ENCODE measurements around the gene PITPNC1. TPM values are rescaled to one million over a fixed set of nuclear protein-coding genes. Genes with fewer than 3 reads are reported as not detected.

Gene PITPNC1
- total and polyA plus RNA-seq, 12 donors = 6.6 to 28.0 (median 11.5) TPM

DNA sequence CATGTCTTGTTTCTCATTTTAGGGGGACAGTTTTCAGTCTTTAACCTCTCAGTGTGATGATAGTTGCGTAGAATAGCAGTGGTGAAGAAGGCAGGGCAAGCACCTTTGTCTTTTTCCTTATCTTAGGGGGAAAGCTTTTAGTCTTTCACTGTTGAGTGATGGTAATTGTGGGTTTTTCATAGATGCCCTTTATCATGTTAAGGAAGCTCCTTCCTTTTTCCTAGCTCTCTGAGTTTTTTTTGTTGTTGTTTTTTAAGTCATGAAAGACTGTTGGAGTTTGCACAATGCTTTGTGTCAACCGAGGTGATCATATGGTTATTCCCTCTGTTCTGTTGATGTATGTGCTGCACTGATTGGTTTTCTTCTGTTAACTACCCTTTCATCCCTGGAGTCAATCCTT is 356.4 kb downstream of the PITPNC1 start:
- Histone ChIP-seq H3K27me3 (no peaks in the 10 kb centered on the region), H3K9me3 (peaks cover 0 to 6% (median 2%) of the 10 kb centered on the region in 11 donors), H3K36me3 (peaks cover 0 to 100% (median 70%) of the 10 kb centered on the region in 9 donors), H3K27ac (no peak overlapping the region), H3K4me3 (no peak overlapping the region), H3K4me1 (no peaks in the 10 kb centered on the region)
- WGBS, 2 donors = 74 to 81% methylated on average over 2 of the region's 2 CpGs
- ATAC-seq (no peak), DNase-seq (no peak)
- TF ChIP-seq CTCF (IDR thresholded peaks at IDR 0.05) = no peak
- intact Hi-C loops (cut with DNase I) = loop anchor here in 1 of 10 donors (10.0 kb wide), 1 partner anchor 211 kb away; no protein-coding TSS in a partner anchor

DNA sequence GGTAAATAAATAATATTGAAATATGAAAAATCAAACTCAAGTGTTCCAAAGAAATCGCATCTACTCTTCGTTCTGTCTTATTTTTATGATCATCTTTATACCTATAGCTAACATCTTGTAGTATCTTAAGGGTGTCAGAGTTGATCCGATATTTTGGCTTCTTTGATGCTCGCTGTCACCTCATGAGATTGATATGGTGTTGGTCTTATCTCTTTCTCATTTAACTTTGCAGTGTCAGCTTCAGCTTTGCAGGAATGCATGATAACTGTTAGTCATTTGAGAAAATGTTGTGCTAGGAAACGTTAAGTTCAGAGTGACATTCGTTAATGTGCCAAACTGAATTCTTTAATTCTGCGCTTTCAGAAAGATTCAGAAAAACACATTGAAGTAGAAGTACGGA is 360.1 kb downstream of the PITPNC1 start:
- H3K27ac ChIP-seq = no peak overlapping the region
- no peak overlapping the region for H3K4me3 ChIP-seq
- H3K4me1 ChIP-seq = no peaks in the 10 kb centered on the region
- no peak for TF ChIP-seq CTCF (IDR thresholded peaks at IDR 0.05)
- intact Hi-C loops (cut with DNase I) = loop anchor here in 1 of 10 donors (10.0 kb wide), 1 partner anchor 208 kb away; no protein-coding TSS in a partner anchor
- H3K27me3 ChIP-seq = no peaks in the 10 kb centered on the region
- DNase-seq = no peak
- no peak for ATAC-seq
- no peaks in the 10 kb centered on the region for H3K9me3 ChIP-seq
- peaks cover 0 to 100% (median 70%) of the 10 kb centered on the region in 9 donors for H3K36me3 ChIP-seq
- 81 to 83% methylated on average over 8 of the region's 8 CpGs for WGBS, 2 donors

GRCh38 chr17:67742025-67742424 is 364.9 kb downstream of the PITPNC1 start:
- no peak for TF ChIP-seq CTCF (IDR thresholded peaks at IDR 0.05)
- Histone ChIP-seq H3K4me3 (no peak overlapping the region), H3K36me3 (peaks cover 6 to 100% (median 78%) of the 10 kb centered on the region in 9 donors), H3K27me3 (no peaks in the 10 kb centered on the region), H3K9me3 (no peaks in the 10 kb centered on the region), H3K4me1 (no peaks in the 10 kb centered on the region), H3K27ac (no peak overlapping the region)
- WGBS, 2 donors = 77 to 82% methylated on average over 2 of the region's 2 CpGs
- intact Hi-C loops (cut with DNase I) = no loop called here
- DNase-seq (no peak), ATAC-seq (no peak)

Small RNA genes within 50 kb of the gene (microRNA-seq; reads per million reads assigned to microRNA genes)
- gene MIR548AA2 = 0 reads per million in 2 donors
- gene MIR548D2 = 0 reads per million in 2 donors

Other genes starting within 250 kb of the PITPNC1 start
- 10 to 100 TPM; 27.4 to 50.3 (median 41.7) TPM for gene HELZ, start 132.1 kb upstream of the PITPNC1 start, total RNA-seq
- gene HELZ, start 132.1 kb upstream of the PITPNC1 start, polyA plus RNA-seq = 1 to 10 TPM; 2.4 to 4.5 TPM
- 10 to 100 TPM; 44.5 to 67.1 (median 49.9) TPM for gene PSMD12, start 10.7 kb upstream of the PITPNC1 start, total RNA-seq
- 10 to 100 TPM; 28.5 to 32.3 TPM for gene PSMD12, start 10.7 kb upstream of the PITPNC1 start, polyA plus RNA-seq